Activated CD4-positive, alpha-beta T cell treated with anti-CD3 and anti-CD28 coated beads, Interleukin-2, amount 50 U/mL, for 48 hours (primary cell): Measurements from ENCODE around the gene TGFB1I1.
"Not testable (repeated sequence)": the region's sequence is repeated elsewhere in the genome, so short reads cannot be mapped to it uniquely, and the experiment has no call there.

ENCODE experiments used
- DNase-seq, 2 experiments: peaks; one replicate each; pipeline ENCODE4 v3.0.0-alpha.2; 2020

The TGFB1I1 gene

DNA sequence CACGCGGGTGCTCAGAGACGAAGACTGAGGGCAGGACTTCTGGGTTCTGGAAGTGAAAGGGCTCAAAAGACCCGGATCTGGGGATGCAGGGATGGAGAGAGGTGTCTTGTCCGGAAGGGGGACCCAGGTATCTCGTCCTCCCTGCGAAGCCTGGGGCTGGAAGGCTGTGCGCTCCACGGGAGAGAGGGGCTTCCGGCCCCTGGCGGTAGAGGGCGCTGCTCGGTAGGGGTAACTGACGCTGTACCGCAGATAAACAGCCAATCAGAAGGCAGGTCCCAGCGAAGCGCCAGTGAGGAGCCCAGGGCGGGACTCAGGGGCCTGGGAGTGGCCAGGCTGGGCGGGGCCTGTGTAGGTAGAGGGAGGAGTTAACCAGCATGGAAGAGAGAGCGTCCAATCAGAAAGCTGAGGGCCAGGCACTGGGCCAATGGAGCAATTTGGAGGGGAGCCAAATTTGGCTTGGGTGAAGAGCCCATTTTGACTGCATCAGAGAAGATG, 804 bp downstream of the TGFB1I1 start:
- DNase-seq, result peak; percentile 50 to 52

DNA sequence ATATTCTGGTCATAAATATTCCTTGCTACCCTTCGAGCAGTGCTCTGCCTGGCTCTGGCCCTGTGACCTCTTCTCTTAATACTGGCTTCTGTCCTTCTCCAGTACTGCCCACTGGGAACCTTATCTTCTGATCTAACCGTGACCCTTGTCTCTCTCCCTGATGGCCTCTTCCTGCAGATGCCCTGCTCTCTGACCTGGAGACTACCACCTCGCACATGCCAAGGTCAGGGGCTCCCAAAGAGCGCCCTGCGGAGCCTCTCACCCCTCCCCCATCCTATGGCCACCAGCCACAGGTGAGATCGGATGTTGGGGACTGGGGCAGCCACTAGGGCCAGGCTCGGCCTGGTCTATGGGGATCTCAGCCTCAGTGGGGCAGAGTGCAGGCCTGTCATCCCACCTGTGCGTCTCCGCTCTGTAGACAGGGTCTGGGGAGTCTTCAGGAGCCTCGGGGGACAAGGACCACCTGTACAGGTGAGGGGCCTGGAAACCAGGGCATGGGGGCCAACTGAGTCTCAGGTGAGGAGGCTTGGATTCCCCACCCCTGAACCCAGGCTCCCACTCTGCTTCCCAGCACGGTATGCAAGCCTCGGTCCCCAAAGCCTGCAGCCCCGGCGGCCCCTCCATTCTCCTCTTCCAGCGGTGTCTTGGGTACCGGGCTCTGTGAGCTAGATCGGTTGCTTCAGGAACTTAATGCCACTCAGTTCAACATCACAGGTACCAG, 1.5 kb downstream of the TGFB1I1 start:
- DNase-seq, result no peak

GRCh38 chr16:31474173-31474714, 2.3 kb downstream of the TGFB1I1 start:
- no peak for DNase-seq

DNA sequence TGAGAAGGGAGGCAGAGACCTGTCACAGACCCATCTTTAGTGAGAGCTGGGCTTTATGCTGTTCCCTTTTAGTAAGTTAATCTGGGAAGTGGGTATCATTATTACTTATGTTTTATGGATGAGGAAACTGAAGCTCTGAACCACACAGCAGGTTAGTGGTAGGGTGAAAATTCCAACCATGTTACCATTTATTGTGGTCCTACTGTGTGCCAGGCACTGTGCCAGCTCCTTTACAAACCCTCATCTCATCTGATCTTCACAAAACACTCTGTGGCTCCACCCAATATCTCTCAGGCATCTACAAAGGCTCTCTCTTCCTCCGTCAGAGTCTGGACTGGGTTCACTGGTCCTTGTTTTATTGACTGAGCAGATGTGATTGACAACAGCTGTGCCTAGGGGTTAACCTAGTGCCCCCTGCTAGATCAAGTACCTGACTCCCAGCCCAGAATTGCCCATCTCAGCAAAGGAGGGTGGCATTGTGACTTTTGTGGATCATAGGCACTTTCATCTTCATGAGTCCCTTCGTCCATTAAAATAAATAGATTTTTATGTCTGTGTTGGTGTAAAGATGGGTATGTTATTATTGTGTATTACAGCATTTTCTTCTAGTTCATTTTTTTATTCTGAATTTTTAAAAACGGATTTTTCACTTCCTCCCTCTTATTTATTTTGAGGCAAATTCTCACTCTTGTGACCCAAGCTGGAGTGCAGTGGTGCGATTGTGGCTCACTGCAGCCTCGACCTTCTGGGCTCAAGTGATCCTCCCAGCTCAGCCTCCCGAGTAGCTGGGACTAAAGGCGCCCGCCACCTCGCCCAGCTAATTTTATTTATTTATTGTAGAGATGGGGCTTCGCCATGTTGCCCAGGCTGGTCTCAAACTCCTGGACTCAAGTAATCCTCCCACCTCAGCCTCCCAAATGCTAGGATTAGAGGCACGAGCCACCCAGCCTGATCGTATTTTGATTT, 3.1 kb downstream of the TGFB1I1 start:
- no peak for DNase-seq

GRCh38 chr16:31475946-31476302, 4.0 kb downstream of the TGFB1I1 start:
- no peak for DNase-seq

DNA sequence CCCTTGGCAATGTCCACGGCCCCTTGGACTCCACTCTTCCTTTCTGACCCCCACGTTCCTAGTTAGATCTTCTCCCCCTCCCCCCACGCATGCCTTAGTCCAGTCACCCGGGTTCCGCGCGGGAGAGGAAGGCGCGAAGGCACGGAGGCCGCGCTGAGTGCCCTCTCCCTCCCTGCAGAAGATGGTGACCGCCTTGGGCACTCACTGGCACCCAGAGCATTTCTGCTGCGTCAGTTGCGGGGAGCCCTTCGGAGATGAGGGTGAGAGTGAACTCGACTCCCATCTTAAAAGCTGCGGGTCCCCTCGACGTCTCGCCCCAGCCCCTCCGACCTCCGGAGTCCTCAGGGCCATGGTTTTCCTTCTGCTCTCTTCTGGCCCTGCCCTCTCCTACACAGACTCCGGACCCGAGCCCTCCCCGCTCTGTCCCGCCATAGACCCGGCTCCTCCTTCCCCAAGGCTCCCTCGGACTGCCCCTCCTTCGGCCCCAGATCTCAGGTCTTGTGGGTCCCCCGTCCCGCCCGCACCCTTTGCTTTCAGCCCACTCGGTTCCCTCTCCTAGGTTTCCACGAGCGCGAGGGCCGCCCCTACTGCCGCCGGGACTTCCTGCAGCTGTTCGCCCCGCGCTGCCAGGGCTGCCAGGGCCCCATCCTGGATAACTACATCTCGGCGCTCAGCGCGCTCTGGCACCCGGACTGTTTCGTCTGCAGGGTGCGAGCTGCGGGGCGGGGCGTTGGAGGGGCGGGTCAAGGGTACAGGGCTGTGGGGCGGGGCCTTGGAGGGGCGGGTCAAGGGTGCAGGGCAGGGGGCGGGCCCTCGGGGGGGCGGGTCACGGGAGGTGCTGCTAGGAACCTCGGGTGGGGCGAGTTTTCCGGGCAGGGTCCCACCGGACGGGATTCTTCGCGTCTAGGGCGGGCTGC, 4.6 kb downstream of the TGFB1I1 start:
- DNase-seq, result peak; percentile 92 to 94

DNA sequence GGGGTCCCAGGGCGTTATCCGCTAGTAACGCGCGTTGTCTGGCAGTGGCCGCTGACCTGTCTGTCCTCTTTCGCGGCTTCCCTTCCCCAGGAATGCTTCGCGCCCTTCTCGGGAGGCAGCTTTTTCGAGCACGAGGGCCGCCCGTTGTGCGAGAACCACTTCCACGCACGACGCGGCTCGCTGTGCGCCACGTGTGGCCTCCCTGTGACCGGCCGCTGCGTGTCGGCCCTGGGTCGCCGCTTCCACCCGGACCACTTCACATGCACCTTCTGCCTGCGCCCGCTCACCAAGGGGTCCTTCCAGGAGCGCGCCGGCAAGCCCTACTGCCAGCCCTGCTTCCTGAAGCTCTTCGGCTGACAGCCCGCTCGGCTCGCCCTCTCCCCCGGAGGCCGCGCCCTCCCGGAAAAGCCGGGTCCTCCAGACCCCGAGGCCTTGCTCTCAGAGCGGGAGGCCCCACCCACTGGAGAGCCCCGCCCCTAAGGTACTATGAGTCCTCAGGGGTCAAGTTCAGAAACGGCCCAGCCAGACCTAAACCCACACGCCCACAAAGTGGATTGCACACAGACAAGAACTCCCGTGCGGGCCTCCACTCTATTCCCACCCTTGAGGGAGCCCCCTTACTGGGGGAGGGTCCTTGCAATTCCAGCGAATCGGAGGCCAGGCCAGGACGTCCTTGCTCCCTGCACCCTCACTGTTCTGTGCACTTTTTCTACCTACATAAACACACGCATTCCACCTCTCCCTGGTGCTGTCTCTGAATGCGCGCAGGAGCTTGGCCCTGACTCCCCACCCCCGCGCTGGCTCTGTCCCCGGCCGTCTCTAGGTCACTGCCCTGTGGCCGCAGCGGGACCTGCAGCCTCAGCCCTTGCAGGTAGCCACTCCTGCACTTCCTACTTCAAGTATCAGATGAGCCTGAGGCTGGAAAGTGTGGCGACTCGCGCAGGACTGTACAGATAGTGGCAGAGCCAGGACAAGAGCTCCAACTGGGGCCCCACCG, 5.6 kb downstream of the TGFB1I1 start:
- peak; percentile 41 to 50 for DNase-seq

GRCh38 chr16:31478956-31479355, 7.0 kb downstream of the TGFB1I1 start:
- no peak for DNase-seq

DNA sequence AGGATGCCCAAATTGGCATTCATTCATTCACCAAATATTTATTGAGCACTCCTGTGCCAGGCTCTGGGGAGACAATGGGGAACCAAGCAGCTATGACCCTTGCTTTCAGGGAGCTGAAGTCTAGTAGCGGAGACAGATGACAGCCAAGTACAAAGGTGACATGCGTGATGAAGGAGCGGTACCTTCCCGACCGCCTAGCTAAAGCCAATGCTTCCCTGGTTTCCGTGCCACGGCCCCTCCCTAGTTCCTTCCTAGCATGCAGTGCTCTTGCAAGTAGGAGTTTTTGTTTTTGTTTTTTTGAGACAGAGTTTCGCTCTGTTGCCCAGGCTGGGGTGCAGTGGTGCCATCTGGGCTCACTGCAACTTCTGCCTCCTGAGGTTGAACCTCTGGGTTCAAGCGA, 7.8 kb downstream of the TGFB1I1 start:
- DNase-seq, result no peak

DNA sequence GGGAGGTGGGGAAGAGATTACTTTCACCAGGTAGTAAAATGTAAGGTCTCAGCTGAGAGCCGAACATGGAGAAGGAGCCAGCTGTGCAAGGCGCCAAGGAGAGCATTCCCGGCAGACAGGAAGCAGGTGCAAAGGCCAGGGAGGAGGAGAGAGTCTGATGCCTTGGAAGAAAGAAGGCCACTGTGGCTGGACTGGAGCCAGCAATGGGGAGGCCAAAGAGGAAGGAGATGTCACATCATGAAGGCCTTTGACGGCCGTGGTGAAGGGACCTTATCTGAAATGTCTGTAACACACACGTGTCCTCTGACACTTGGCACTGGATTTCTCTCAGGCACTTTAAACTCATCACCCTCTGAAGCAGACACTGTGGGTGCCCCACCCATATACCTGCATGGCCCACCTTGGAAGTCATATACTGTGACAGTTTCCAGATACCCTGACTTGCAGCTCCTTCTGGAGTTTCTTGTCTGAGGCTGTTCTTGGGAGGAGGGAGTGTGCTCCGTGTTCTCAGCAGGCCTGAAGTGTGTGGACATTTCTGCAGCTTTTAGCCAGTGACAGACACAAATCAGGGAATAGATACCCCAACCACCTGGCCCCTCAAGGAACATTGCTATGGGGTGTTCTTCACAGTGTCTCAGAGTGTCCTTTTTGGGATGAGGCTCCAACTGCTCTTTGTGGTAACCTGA, 9.0 kb downstream of the TGFB1I1 start:
- no peak for DNase-seq

GRCh38 chr16:31483081-31483480, 11.1 kb downstream of the TGFB1I1 start, which contains the start of gene SLC5A2:
Gene SLC5A2, plus strand, starts transcription at chr16:31483123. Its CDS starts 14 bp downstream, at chr16:31483137.
- no peak for DNase-seq

DNA sequence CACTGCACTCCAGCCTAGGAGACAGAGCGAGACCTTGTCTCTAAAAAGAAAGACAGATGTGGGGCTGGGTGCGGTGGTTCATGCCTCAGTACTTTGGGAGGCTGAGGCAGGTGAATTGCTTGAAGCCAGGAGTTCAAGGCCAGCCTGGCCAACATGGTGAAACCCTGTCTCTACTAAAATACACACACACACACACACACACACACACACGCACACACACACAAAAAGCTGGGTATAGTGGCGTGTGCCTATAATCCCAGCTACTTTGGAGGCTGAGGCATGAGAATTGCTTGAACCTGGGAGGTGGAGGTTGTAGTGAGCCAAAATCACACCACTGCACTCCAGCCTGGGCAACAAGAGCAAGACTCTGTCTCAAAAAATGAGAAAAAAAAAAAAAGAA, 12.1 kb downstream of the TGFB1I1 start:
- DNase-seq, result not testable (repeated sequence)

GRCh38 chr16:31484491-31485171, 12.7 kb downstream of the TGFB1I1 start:
- no peak for DNase-seq

DNA sequence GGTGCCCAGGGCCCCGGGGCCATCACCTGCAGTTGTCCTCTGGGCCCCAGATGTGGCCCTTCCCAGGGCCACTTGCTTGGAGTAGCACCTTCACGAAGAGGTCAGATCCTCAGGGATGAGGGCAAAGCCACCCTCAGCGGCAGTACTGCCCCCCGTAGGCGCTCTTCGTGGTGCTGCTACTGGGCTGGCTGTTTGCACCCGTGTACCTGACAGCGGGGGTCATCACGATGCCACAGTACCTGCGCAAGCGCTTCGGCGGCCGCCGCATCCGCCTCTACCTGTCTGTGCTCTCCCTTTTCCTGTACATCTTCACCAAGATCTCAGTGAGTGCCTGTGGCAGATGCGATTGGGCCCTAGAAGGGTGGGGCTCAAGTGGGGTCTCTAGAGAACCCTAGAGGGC, 13.6 kb downstream of the TGFB1I1 start:
- no peak for DNase-seq

DNA sequence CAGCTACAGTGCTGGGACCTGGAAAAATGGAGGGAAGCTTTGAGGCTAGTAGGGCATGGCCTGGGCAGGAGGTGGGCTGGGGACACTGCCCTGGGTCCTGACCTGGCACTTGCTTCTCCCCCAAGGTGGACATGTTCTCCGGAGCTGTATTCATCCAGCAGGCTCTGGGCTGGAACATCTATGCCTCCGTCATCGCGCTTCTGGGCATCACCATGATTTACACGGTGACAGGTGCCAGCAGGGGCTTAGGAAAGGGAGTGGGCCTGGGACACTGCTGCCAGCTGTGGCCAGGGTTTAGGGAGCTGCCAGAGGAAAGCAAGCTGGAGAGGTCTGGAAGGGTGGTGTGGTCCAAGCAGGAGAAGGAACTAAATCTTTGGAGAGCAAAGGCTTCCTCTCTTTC, 14.1 kb downstream of the TGFB1I1 start:
- DNase-seq, result no peak

DNA sequence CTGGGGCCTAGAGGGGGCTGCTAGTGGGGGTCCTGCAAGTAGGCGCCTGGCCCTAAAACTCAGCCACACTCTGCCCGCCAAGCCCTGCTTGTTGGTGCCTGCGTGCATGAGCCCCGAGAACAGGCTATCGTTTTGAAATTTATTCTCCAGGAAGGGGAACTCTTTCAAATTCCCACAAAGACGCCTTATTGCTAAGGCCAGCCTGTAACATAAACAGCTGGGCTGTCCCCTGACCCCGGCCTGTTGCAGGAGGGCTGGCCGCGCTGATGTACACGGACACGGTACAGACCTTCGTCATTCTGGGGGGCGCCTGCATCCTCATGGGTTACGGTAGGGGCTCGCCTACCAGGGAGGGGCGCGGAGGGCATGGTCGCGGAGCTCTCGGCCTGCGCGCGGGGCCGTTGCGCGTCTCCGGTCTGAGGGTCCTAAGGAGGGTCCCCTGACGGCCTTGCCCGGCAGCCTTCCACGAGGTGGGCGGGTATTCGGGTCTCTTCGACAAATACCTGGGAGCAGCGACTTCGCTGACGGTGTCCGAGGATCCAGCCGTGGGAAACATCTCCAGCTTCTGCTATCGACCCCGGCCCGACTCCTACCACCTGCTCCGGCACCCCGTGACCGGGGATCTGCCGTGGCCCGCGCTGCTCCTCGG, 15.2 kb downstream of the TGFB1I1 start:
- DNase-seq, result no peak

DNA sequence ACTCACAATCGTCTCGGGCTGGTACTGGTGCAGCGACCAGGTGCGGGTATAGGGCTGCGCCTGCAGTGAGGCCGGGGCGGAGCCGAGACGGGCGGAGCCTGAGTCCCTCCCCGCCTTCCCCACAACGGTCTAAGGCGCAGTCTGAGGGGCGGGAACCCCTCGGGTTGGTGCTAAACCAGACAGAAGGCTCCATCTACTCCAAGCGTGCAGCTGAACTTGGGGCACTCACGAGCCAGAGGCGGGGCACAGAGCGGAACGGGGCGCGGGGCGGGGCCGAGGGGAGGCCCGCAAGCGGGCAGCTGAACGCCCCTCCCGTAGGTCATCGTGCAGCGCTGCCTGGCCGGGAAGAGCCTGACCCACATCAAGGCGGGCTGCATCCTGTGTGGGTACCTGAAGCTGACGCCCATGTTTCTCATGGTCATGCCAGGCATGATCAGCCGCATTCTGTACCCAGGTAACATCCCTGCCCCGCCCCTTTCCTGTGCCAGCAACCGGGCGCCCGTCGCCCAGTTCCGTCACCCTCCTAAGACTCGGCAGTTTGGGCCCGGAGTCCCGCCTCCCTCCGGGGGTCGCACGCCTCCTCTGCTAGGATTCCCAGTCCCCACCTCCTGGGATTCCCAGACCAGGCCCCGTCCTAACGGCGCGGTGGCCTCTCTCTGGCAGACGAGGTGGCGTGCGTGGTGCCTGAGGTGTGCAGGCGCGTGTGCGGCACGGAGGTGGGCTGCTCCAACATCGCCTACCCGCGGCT, 15.9 kb downstream of the TGFB1I1 start:
- DNase-seq, result peak; percentile 61 to 72

DNA sequence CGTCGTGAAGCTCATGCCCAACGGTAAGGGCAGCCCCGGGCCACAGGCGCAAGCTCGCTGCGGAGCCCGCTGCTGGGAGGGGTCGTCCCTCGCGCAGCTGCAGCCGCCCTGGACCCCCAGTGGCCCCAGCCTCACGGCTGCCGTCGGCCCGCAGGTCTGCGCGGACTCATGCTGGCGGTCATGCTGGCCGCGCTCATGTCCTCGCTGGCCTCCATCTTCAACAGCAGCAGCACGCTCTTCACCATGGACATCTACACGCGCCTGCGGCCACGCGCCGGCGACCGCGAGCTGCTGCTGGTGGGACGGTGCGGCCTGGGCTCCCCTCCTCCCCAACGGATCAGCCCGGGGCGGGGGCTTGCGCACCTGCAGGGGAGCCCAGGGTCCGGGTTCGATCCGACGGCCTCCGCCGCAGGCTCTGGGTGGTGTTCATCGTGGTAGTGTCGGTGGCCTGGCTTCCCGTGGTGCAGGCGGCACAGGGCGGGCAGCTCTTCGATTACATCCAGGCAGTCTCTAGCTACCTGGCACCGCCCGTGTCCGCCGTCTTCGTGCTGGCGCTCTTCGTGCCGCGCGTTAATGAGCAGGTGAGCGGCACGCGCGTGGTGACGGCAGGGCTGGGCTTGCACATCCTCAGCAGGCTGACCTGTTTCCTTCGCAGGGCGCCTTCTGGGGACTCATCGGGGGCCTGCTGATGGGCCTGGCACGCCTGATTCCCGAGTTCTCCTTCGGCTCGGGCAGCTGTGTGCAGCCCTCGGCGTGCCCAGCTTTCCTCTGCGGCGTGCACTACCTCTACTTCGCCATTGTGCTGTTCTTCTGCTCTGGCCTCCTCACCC, 16.7 kb downstream of the TGFB1I1 start:
- DNase-seq, result no peak
